HG03457 (cell line): ENCODE measurements around the gene OR1F1.
"Not testable (repeated sequence)": the region's sequence is repeated elsewhere in the genome, so short reads cannot be mapped to it uniquely, and the experiment has no call there.

Source experiments
- ATAC-seq: cut with Tn5 transposase; IDR thresholded peaks from one replicate; pipeline ENCODE4 v1.9.1; 2021; ENCODE audit warnings: moderate number of reproducible peaks; ENCODE audit not compliant: unreplicated experiment

Gene OR1F1

DNA sequence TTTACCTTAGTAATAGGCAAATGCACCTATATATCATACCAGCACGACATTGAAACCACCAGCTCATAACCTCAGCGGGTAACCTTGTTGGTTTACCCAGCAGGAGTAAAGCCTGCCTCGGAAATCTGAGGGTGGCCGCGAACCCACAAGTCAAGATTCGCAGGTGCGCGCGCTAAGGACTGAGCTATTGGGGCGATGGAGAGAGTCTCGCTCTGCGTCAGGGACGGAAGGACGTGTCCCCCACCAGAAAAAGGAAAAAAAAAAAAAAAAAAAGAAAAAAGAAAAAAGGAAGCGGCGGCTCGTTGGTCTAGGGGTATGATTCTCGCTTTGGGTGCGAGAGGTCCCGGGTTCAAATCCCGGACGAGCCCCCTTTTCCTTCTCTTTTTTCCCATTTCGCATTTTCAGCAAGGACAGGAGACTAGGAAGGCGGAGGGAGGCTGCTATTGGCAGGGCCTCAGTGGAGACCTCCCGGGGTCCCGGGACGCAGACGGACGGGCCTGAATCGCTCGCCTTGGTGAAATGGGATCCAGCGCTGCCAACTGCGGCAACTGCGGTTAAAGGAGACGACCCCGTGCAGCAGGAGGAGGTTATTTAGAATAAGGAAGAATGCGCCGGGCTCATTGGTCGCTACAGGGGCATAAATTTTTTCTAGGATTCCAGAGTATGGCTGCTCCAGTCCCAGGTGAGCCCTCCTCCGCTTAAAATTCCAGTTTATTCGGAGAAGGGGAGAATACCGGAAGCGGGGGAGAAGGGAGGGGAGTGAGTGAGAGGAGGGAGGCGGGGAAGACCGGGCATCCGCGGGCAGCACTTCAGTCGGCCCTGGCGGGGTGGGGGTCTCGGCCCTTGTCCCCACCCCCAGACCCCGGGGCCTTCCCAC lies at the start of gene OR1F1:
Gene OR1F1, plus strand, starts transcription at position 407 of the 877 bp plus-strand sequence.
- no peak for ATAC-seq

DNA sequence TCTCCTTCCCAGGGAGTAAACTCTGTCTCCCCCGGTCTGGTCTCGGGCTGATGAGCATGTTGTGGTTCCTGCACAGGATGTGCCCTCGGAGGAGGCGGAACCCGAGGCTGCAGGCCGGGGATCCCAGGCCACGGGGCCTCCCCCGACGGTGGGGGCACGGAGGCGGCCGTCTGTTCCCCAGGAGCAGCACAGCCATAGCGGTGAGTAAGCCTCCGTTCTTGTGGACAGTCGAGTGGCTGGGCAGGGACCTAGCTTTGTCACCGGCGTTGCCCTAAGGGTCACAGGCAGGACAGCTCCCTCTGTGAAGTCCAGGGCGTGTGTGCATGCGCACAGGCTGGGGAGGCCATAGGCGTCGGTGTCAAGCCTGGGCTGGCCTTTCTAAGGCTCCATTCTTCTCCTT lies 49.7 kb upstream of the OR1F1 start:
- ATAC-seq, result no peak

DNA sequence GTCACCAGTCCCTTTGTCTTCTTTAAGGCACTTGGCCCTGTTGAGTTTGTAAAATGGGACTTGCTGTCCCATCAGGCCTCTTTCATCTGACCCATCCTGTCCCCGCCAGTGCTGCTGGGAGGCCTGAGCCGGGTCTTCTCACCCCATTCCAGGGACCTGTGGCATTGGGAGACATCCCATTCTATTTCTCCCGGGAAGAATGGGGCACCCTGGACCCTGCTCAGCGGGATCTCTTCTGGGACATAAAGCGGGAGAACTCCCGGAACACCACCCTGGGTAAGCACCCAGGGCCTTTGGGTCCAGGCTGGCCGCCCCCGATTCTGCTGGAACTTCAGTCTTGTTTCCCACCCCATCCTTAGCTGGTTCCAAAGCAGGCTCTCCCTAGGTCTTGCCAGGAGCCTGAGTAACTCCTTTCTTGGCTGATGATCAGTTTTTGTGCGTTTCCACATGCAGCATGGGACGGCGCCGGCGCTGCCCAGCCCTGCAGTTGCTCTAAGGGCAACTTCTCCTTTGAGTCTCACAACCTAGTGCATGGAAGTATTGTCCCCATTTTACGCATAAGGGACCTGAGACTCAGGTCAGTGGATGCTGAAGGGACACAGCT lies 49.1 kb upstream of the OR1F1 start:
- no peak for ATAC-seq

DNA sequence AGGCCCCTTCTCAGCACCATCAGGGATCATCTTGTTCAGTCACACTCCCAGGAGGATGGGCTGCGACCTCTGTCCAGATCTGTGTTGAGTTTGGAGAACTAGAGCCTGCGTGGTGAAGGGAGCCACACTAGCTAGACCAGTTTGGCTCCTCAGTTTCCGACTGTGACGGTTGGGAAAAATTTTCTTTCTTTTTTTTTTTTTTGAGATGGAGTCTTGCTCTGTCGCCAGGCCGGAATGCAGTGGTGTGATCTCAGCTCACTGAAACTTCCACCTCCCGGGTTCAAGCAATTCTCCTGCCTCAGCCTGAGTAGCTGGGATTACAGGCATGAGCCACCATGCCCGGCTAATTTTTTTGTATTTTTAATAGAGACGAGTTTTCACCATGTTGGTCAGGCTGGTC lies 48.4 kb upstream of the OR1F1 start:
- ATAC-seq, result not testable (repeated sequence)

DNA sequence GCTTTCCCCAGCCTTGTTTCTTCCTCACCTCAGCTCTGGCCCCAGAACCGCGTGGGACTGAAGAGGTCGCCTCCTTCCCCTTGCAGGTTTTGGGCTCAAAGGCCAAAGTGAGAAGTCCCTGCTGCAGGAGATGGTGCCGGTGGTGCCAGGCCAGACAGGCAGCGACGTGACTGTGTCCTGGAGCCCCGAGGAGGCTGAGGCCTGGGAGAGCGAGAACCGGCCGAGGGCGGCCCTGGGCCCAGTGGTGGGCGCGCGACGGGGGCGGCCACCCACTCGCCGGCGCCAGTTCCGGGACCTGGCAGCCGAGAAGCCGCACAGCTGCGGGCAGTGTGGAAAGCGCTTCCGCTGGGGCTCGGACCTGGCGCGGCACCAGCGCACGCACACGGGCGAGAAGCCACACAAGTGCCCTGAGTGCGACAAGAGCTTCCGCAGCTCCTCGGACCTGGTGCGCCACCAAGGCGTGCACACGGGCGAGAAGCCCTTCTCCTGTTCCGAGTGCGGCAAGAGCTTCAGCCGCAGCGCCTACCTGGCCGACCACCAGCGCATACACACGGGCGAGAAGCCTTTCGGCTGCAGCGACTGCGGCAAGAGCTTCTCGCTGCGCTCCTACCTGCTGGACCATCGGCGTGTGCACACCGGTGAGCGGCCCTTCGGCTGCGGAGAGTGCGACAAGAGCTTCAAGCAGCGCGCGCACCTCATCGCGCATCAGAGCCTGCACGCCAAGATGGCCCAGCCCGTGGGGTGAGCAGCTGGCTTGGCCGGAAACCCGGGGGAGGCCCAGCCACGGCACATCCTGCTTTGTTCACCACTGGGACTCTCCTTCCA lies 47.2 kb upstream of the OR1F1 start:
- no peak for ATAC-seq

DNA sequence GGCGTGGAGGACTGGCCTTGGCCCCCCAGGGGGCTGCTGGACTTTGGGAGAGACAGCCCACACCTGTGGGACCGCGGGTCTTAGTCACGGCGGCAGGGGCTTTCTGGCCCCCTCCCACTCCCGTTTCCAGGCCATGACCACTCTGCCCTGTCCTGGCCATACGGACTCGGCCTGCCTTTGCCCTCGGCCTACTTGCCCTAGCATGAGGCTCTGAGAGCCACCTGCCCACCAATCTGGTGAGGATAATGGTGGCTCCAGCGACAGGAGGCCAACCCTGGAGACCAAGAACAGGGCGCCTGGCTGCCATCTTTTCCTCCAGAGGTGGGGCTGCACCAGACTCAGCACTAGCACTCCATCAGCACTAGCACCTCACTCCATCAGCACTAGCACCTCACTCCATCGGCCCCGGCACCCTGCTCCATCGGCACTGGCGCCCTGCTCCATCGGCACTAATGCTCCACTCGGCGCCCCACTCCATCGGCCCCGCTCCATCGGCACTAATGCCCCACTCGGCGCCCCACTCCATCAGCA lies 46.2 kb upstream of the OR1F1 start:
- no peak for ATAC-seq

DNA sequence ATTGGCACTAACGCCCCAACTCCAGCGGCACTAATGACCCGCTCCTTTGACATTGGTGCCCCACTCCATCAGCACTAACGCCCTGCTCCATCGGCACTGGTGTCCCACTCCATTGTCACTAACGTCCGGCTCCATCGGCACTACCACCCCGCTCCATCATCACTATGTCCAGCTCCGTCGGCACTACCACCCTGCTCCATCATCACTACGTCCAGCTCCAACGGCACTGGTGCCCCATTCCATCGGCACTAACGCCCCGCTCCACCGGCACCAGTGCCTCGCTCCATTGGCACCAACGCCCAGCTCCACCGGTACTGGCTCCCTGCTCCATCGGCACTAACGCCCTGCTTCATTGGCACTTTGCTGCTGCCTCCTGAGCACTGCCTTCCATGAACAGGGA lies 45.7 kb upstream of the OR1F1 start:
- no peak for ATAC-seq

DNA sequence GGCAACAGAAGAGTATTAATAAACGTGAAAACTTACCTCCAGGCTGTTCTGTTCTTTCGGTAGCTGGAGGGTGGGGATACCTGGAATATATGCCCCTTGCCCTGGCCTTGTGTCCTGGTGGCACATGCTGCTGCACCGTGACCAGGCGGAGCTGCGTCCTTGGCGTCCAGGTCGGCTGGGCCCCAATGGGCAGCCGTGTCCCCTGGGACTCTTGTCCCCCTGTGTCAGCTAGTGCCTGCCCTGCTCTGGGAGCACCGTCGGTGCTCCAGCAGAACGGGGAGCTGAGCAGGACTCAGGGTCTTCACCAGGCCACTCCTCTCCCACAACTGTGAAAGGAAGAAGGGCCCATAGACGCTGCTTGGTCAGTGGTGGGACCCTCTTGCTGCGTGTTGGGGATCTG lies 45.2 kb upstream of the OR1F1 start:
- ATAC-seq, result no peak

DNA sequence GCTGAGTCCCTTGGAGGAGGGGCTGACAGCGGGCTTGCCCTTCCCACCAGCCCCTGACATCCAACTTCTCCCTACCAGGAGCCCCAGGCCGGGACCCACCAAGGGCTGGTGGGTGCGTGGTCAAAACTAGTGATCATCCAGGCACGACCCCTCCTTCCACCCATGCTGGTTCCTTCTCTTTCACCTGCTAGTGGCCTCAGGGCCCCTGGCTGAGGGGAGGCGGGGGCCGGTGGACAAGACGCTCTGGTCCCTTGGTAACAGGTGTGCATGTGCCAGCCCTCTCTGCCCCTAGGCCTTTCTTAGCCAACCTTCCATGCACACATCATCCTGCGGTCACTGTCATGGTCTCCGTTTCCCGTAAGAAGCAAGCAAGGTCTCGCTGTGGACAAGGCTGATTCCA lies 44.8 kb upstream of the OR1F1 start:
- no peak for ATAC-seq

DNA sequence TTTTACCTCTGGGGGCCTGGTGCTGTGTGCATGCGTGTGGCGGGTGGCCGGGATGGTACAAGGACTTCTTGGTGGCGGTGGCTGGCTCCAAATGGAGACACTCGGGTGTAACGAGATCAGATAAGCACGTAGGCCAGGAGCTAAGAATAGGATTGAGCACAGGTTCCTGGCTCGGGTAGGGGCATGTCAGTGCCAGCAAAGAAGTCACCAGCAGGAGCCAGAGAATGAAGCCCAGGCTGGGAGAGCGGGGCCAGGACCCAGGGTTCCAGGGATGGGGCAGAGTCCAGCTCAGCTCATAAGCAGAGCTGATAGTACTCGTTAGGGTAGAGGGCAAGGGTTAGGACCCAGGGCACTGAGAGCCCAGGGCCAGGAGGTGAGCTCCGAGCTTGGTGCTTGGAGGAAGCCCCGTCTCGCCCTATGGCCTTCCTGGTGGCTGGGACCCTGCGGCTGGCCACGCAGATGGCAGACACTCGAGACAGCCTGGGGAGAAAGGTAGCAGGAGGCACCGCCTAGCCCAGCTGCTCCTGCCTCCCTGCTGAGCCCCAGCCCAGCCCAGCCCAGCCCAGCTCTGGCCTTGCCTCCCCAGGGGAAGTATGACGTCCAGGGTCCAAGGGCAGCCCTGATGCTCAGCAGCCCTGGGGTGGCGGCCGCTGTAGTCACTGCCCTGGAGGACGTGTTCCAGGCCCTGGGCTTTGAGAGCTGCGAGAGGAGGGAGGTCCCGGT lies 44.2 kb upstream of the OR1F1 start:
- no peak for ATAC-seq

DNA sequence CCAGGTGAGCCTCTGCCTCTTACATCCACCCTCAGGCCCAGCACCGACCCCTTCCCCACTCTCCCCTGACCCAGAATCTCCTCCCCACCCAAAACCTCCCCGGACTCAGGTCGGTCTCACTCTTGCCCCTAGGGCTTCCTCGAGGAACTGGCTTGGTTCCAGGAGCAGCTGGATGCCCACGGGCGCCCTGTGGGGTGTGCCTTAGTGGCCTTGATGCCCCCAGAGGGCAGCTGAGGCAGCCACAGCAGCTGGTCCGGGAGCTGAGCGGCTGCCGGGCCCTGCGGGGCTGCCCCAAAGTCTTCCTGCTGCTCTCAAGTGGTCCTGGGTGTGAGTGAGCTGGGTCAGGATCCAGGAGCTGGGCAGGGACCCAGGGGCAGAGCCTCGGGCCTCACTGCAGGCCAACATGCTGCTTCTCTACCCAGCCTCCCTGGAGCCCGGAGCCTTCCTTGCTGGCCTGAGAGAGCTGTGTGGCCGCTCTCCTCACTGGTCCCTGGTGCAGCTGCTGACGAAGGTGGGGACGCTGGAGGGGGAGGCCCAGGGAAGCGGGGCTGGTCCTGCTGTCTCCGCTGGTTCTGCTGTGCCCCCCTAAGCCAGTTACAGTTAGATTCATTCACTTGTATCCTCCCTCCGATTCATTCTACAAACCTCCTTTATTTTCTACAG lies 43.6 kb upstream of the OR1F1 start:
- no peak for ATAC-seq

DNA sequence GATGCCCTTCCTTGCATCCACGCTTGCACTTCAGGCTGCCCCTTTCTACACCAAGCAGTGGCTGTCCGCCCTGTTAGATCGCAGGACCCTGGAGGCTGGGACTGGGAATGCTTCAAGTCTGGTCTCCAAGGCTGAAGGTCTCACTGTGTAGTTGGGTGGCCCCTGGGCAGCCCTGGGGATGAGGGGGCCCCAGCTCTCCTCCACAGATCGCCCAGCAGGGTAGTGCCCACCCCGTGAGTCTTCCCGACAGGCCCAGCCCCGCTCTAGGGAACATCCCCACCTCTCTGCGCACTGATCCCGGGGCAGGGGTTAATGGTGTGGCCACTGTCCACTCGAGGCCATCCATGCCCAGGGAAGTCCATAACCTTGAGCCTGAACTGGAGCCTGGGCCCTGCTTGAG lies 42.9 kb upstream of the OR1F1 start:
- ATAC-seq, result no peak

DNA sequence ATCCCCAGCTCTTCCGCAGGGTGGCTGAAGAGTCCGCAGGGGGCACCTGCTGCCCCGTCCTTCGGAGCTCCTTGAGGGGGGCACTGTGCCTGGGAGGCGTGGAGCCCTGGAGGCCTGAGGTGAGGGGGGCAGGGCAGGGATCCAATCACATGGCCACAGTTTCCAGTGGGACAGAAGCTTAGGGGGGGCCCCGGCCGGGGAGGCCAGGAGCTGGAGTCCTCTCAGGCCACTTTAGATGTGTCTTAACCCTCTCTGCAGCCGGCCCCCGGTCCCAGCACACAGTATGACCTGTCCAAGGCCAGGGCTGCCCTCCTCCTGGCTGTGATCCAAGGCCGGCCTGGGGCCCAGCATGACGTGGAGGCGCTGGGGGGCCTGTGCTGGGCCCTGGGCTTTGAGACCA lies 42.3 kb upstream of the OR1F1 start:
- ATAC-seq, result no peak

DNA sequence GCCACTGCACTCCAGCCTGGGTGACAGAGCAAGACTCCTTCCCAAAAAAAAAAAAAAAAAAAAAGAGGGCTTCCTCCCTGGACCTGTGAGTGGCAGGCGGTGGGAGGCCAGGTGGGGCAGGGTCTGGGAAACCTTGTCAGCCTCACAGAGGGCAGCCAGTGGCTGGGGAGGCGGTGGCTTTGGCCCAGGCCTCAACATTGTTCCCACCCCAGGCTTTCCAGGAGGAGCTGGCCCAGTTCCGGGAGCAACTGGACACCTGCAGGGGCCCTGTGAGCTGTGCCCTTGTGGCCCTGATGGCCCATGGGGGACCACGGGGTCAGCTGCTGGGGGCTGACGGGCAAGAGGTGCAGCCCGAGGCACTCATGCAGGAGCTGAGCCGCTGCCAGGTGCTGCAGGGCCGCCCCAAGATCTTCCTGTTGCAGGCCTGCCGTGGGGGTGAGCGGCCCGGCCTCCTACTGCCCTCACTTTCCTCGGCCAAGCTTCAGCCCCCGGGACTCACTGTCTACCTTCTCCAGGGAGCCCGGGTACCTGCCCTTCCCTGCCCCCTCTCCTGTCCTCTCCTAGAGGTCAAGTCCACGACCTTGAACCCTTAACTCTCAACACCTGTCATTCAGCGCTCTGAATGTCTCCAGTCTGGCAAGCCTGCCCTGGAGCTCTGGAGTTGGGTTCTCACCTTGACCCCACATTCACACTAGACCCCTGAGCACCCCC lies 40.8 kb upstream of the OR1F1 start:
- ATAC-seq, result no peak

DNA sequence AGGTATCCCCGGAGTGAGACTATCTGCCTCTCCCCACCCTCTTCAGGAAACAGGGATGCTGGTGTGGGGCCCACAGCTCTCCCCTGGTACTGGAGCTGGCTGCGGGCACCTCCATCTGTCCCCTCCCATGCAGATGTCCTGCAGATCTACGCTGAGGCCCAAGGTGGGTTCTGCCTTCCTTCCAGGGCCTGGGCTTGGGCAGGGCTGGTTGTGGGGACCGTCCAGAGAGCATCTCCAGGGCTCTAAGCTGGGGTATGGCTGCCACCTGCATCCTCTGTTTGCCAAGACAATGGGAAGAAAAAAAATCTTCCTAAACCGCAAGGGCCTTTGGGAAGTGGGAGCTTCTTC lies 40.3 kb upstream of the OR1F1 start:
- ATAC-seq, result no peak

DNA sequence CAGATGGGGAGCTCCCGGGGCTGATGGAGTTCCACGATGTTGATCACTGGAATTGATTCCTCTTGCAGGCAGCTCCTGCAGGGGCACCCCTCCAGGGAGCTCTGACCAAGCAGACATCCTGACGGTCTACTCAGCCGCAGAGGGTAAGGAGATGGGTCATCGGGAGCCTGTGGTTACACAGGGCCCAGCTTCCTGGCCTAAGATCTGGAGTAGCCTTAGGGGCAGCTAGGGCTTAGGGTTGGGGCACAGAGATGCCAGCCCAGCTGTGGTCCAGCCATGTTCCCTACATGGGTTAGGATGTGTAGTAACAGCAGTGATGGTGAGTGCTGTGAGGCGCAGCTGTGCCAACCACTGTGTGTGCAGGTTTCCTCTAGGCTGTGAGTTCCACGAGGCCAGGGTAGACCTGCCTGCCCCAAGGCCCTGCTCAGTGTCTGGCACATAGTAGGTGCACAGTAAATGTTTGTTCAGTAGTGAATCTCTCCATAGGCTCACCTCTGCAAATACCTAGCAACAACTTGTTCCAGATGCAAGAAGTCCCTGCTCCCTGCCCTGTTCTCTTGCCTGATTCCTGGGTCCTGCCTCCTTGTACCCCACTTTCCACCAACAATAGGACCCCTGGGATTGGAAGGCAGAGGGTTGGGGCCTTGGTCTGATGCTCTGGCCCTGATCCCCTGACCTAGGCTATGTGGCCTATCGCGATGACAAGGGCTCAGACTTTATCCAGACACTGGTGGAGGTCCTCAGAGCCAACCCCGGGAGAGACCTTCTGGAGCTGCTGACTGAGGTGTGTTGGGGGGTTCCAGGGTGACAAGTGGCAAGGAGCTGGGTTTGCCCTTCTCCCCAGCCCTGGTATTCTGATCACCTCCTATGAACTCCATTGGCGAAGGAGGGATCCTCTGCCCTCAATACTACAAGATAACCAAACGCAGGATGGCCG lies 39.5 kb upstream of the OR1F1 start:
- no peak for ATAC-seq

DNA sequence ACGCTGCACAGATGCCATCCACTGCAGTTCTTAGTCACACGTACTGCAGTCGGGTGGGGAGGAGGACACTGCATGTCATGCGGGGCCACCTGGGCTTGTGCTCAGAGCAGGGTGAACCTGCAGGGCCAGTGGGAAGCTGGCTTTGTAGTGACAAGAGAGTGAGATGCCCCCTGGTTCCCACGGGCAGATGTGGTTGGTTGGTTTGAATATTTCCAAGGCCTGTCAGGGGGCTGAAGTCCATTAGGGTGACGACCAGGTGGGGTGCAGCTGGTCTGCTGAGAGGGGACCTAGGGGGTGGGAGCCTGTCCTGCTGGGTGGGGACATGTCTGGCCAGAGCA lies 38.8 kb upstream of the OR1F1 start:
- ATAC-seq, result no peak

DNA sequence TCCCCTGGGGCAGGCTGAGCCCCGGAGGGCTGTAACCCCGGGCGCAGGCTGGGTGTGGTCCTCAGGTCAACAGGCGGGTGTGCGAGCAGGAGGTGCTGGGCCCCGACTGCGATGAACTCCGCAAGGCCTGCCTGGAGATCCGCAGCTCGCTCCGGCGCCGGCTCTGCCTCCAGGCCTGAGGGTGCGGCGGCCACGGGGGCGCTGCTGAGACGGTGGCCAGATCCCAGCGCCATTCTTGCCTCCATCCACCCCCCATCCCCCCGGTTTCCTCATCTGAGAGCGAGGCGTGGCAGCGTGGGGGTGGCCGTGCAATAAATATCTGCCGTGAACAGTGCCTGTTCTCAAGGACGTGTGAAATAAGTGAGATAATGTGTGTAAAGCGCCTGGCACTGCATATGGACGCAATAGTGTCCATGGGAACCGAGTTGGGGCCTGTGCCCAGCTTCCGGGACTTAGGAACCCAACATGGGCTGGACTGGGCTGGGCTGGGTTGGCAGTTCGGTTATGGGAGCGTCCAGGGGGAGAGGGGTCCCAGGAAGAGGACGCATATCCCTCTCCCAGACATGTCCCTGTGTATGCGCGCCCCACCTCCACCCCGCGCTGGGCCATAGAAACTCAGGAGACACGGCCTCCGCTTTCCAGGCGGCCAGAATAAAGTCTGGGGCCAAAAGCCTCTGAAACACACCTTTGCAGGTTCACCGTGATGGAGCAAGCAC lies 38.2 kb upstream of the OR1F1 start:
- no peak for ATAC-seq
